ENCODE measurements around the gene REEP5.

REEP5 gene

DNA sequence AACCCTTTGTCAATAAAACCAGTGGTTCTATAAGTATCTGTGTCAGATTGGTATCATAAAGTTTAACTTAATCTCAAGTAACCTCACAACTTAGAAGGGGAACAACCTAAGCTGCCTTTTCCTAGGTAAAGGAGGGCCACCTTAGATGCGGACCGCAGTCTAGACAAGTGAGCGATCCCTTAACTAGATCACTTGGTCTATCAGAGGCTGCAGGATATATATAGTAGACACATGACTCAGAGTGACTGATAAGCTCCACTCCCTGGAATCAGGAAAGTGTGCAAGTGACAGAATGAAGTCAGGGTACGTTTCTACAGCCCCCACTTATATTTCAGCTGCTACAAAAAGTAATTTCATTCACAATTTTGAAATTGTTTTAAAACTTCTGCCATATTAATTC is 7.4 kb downstream of the REEP5 start (continued):
- no peak for TF ChIP-seq ZNF565 (CRISPR knock-in tag; conservative IDR thresholded peaks at IDR 0.05; ENCODE audit: low read depth)
- TF ChIP-seq ZFP30 (CRISPR knock-in tag; IDR thresholded peaks at IDR 0.05): no peak
- no peak for TF ChIP-seq ESRRG (CRISPR knock-in tag; IDR thresholded peaks at IDR 0.05)
- no peak for TF ChIP-seq ISL1 (CRISPR knock-in tag; IDR thresholded peaks at IDR 0.05)
- TF ChIP-seq PATZ1 (CRISPR knock-in tag; IDR thresholded peaks at IDR 0.05; ENCODE audit: borderline replicate concordance): no peak
- no peak for TF ChIP-seq SNAI2 (CRISPR knock-in tag; IDR thresholded peaks at IDR 0.05)

GRCh38 chr5:112910529-112910928 is 11.5 kb downstream of the REEP5 start:
- ATAC-seq: no peak
- no peak for TF ChIP-seq CREB5 (CRISPR knock-in tag; IDR thresholded peaks at IDR 0.05; ENCODE audit: low read depth)
- no peak for TF ChIP-seq ZFP3 (CRISPR knock-in tag; IDR thresholded peaks at IDR 0.05)
- no peak for TF ChIP-seq TSHZ2 (CRISPR knock-in tag; IDR thresholded peaks at IDR 0.05)
- no peak for TF ChIP-seq TOX (CRISPR knock-in tag; IDR thresholded peaks at IDR 0.05; ENCODE audit: borderline replicate concordance)
- no peak for TF ChIP-seq ARNTL (CRISPR knock-in tag; IDR thresholded peaks at IDR 0.05; ENCODE audit: borderline replicate concordance, low read depth)

DNA sequence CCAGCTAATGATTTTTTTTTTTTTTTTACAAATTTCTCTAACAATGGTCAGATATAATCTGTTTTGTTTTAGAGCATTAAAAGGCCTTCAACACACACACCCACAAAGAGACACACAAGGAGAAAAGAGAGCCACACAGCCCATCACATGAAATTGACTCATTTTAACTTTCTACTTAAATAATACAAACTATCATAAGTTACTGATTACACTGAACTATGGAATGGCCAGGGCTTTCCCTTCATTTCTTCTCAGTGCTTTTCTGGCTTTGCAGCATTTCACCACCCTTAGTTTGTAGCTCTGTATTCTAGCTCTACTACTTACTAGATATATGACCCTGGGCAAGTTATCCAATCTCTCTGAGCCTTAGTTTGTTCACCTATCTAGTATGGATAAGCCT is 13.2 kb downstream of the REEP5 start:
- TF ChIP-seq BACH2 (CRISPR knock-in tag; IDR thresholded peaks at IDR 0.05; ENCODE audit: borderline replicate concordance): no peak
- TF ChIP-seq, protein P1, sequence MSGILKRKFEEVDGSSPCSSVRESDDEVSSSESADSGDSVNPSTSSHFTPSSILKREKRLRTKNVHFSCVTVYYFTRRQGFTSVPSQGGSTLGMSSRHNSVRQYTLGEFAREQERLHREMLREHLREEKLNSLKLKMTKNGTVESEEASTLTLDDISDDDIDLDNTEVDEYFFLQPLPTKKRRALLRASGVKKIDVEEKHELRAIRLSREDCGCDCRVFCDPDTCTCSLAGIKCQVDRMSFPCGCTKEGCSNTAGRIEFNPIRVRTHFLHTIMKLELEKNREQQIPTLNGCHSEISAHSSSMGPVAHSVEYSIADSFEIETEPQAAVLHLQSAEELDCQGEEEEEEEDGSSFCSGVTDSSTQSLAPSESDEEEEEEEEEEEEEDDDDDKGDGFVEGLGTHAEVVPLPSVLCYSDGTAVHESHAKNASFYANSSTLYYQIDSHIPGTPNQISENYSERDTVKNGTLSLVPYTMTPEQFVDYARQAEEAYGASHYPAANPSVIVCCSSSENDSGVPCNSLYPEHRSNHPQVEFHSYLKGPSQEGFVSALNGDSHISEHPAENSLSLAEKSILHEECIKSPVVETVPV (CRISPR knock-in tag; IDR thresholded peaks at IDR 0.05): no peak
- TF ChIP-seq TCF4 (CRISPR knock-in tag; IDR thresholded peaks at IDR 0.05; ENCODE audit: borderline replicate concordance): no peak
- no peak for TF ChIP-seq ARNTL (CRISPR knock-in tag; IDR thresholded peaks at IDR 0.05; ENCODE audit: borderline replicate concordance, low read depth)
- TF ChIP-seq OSR1 (CRISPR knock-in tag; IDR thresholded peaks at IDR 0.05): no peak
- no peak for TF ChIP-seq ZC3H10 (CRISPR knock-in tag; IDR thresholded peaks at IDR 0.05)
- no peak for TF ChIP-seq RARB (CRISPR knock-in tag; IDR thresholded peaks at IDR 0.05)
- no peak for TF ChIP-seq ZNF8 (CRISPR knock-in tag; IDR thresholded peaks at IDR 0.05)
- no peak for TF ChIP-seq ZFP3 (CRISPR knock-in tag; IDR thresholded peaks at IDR 0.05)
- no peak for TF ChIP-seq ZNF565 (CRISPR knock-in tag; conservative IDR thresholded peaks at IDR 0.05; ENCODE audit: low read depth)
- TF ChIP-seq ESRRG (CRISPR knock-in tag; IDR thresholded peaks at IDR 0.05): no peak
- TF ChIP-seq ZFP30 (CRISPR knock-in tag; IDR thresholded peaks at IDR 0.05): no peak
- no peak for TF ChIP-seq SNAI2 (CRISPR knock-in tag; IDR thresholded peaks at IDR 0.05)
- TF ChIP-seq TSHZ2 (CRISPR knock-in tag; IDR thresholded peaks at IDR 0.05): no peak
- no peak for TF ChIP-seq PPARA (CRISPR knock-in tag; IDR thresholded peaks at IDR 0.05; ENCODE audit: borderline replicate concordance)
- no peak for TF ChIP-seq CREB5 (CRISPR knock-in tag; IDR thresholded peaks at IDR 0.05; ENCODE audit: low read depth)
- TF ChIP-seq TOX (CRISPR knock-in tag; IDR thresholded peaks at IDR 0.05; ENCODE audit: borderline replicate concordance): no peak
- TF ChIP-seq ISL1 (CRISPR knock-in tag; IDR thresholded peaks at IDR 0.05): no peak
- TF ChIP-seq ZNF70 (CRISPR knock-in tag; IDR thresholded peaks at IDR 0.05): no peak
- no peak for ATAC-seq

All from SK-N-SH treated with all-trans-retinoic acid at 6 μM for 48 hours (cell line).